Measurements from ENCODE around the gene OR2D3.
"Not testable (repeated sequence)": the region's sequence is repeated elsewhere in the genome, so short reads cannot be mapped to it uniquely, and the experiment has no call there.

The OR2D3 gene

GRCh38 chr11:6968816-6969215 lies 48.0 kb downstream of the OR2D3 start:
- Histone ChIP-seq H3K4me1 (ENCODE audit: insufficient read depth, low read length, severe bottlenecking) (no peaks in the 10 kb centered on the region), H3K9me2 (ENCODE audit: low read depth, low read length) (no peaks in the 10 kb centered on the region), H3K4me2 (ENCODE audit: low read length) (no peak overlapping the region), H3K36me3 (ENCODE audit: insufficient read depth, low read length) (no peaks in the 10 kb centered on the region; the same call in 1 of the 2 replicates), H2AFZ (ENCODE audit: low read length) (no peak overlapping the region), H4K20me1 (ENCODE audit: insufficient read depth, low read length) (no peaks in the 10 kb centered on the region), H3K27me3 (ENCODE audit: insufficient read depth, low read length) (no peaks in the 10 kb centered on the region), H3K4me3 (ENCODE audit: low read depth, low read length, poor library complexity, severe bottlenecking) (no peak overlapping the region), H3K9ac (ENCODE audit: low read length) (no peak overlapping the region), H3F3A (ENCODE audit: insufficient read depth, low read length) (no peaks in the 10 kb centered on the region), H3K9me3 (ENCODE audit: low read length) (no peaks in the 10 kb centered on the region), H3K27ac (ENCODE audit: low read depth, low read length, poor library complexity, severe bottlenecking) (no peak overlapping the region), H3K79me2 (ENCODE audit: insufficient read depth, low read length) (no peaks in the 10 kb centered on the region)
- TF ChIP-seq CTCF (IDR thresholded peaks at IDR 0.05; ENCODE audit: low read length) (no peak), EZH2 (IDR thresholded peaks at IDR 0.05; ENCODE audit: borderline replicate concordance, low read length) (no peak)

- H3K4me2 ChIP-seq (ENCODE audit: low read length) = not testable (repeated sequence)
These were observed 49.1 kb downstream of the OR2D3 start for GRCh38 chr11:6969854-6970253.

More at GRCh38 chr11:6969854-6970253, 49.1 kb downstream of the OR2D3 start:
- not testable (repeated sequence) for H3K9me3 ChIP-seq (ENCODE audit: low read length); H3K79me2 ChIP-seq (ENCODE audit: insufficient read depth, low read length); H3K4me1 ChIP-seq (ENCODE audit: insufficient read depth, low read length, severe bottlenecking); H2AFZ ChIP-seq (ENCODE audit: low read length); H4K20me1 ChIP-seq (ENCODE audit: insufficient read depth, low read length); H3K4me3 ChIP-seq (ENCODE audit: low read depth, low read length, poor library complexity, severe bottlenecking); H3K36me3 ChIP-seq (ENCODE audit: insufficient read depth, low read length); H3K9me2 ChIP-seq (ENCODE audit: low read depth, low read length); H3K9ac ChIP-seq (ENCODE audit: low read length); H3K27ac ChIP-seq (ENCODE audit: low read depth, low read length, poor library complexity, severe bottlenecking); H3F3A ChIP-seq (ENCODE audit: insufficient read depth, low read length); H3K27me3 ChIP-seq (ENCODE audit: insufficient read depth, low read length)

Measured in OCI-LY1 (cell line).